Caco-2 (cell line): ENCODE data around the gene PPP1R8. TPM values are rescaled to one million over a fixed set of nuclear protein-coding genes. Genes with fewer than 3 reads are reported as not detected.

Source experiments
- BruUV-seq: library from RNA; stranded (reverse); fragments of 400-500 nt; replicated peaks from 2 replicates; lab custom pipeline; 2021; lab: Mats Ljungman, UMichigan
- CTCF ChIA-PET: fragments of 300-600 bp; sonication (Branson Sonifier 250); formaldehyde crosslinking; loops from one replicate; lab custom pipeline; 2022; ENCODE audit warnings: antibody characterized with exemption; lab: Charles Lee
- POLR2A ChIA-PET: fragments of 300-600 bp; sonication (Branson Sonifier 250); formaldehyde crosslinking; loops from one replicate; lab custom pipeline; 2022; ENCODE audit warnings: antibody characterized with exemption; lab: Charles Lee
- DNase-seq, 2 experiments: peaks; one replicate each; pipeline versions ENCODE4 v3.0.0 to v3.0.0-alpha.2; 2020 to 2022
- H3K27me3 ChIP-seq: replicated peaks from 2 replicates; pipeline ENCODE4 v1.6.0; 2011; ENCODE audit warnings: low read length; ENCODE audit not compliant: control insufficient read depth, insufficient read depth
- H3K36me3 ChIP-seq: 2 replicates; pipeline ENCODE4 v1.5.1; 2011; ENCODE audit warnings: low read length; ENCODE audit not compliant: control insufficient read depth, insufficient read depth
- H3K4me1 ChIP-seq: fragments of 250-450 bp; sonication (Bioruptor Pico); 2 replicates; pipeline ENCODE4 v1.5.1; 2020; ENCODE audit warnings: mild to moderate bottlenecking
- H3K4me3 ChIP-seq: 2 replicates; pipeline ENCODE4 v1.5.1; 2011; ENCODE audit warnings: low read depth, mild to moderate bottlenecking, control low read depth, low read length
- H3K9me3 ChIP-seq: fragments of 250-450 bp; sonication (Bioruptor Pico); 2 replicates; pipeline ENCODE4 v1.5.1; 2020; ENCODE audit warnings: mild to moderate bottlenecking, moderate library complexity
- H3K27ac Mint-ChIP-seq: one replicate; pipeline ENCODE4 v1.8.0; 2022; ENCODE audit warnings: mixed read lengths; ENCODE audit not compliant: unreplicated experiment
- H3K27me3 Mint-ChIP-seq: one replicate; pipeline ENCODE4 v1.8.0; 2022; ENCODE audit warnings: mixed read lengths; ENCODE audit not compliant: insufficient read depth, unreplicated experiment
- H3K36me3 Mint-ChIP-seq: one replicate; pipeline ENCODE4 v1.8.0; 2022; ENCODE audit warnings: mild to moderate bottlenecking, mixed read lengths; ENCODE audit not compliant: insufficient read depth, unreplicated experiment
- H3K4me1 Mint-ChIP-seq: one replicate; pipeline ENCODE4 v1.8.0; 2022; ENCODE audit warnings: low read depth, mixed read lengths; ENCODE audit not compliant: unreplicated experiment
- H3K4me3 Mint-ChIP-seq: one replicate; pipeline ENCODE4 v1.8.0; 2022; ENCODE audit warnings: mild to moderate bottlenecking, moderate library complexity, mixed read lengths; ENCODE audit not compliant: unreplicated experiment
- H3K9me3 Mint-ChIP-seq: one replicate; pipeline ENCODE4 v1.8.0; 2022; ENCODE audit warnings: mixed read lengths; ENCODE audit not compliant: unreplicated experiment
- intact Hi-C: fragments of 100-400 bp; cut with micrococcal nuclease; formaldehyde crosslinking; loops from one replicate; pipeline ENCODE4 v1.10.0; 2022; ENCODE audit not compliant: unreplicated experiment
- total RNA-seq: library from RNA; stranded (reverse); gene quantifications from 2 replicates; pipeline ENCODE4 v1.2.3, GENCODE V29; 2022
- TF ChIP-seq, protein P1 (sequence below), 2 experiments: fragments of 200-600 bp in 1 of 2; IDR thresholded peaks; 1 replicate in 1 of 2; 2 replicates in 1 of 2; pipeline versions ENCODE4 v1.5.1 to v1.8.0; 2011 to 2022; ENCODE audit warnings: antibody characterized with exemption in 1 of 2, control low read depth in 1 of 2, inconsistent platforms in 1 of 2, low read depth in 1 of 2, low read length in 1 of 2, mild to moderate bottlenecking in 1 of 2, moderate library complexity in 1 of 2; ENCODE audit not compliant: insufficient read depth in 1 of 2, severe bottlenecking in 1 of 2, unreplicated experiment in 1 of 2

The PPP1R8 gene
- total RNA-seq, 1 experiment from 2014 or later: 37.2 TPM

DNA sequence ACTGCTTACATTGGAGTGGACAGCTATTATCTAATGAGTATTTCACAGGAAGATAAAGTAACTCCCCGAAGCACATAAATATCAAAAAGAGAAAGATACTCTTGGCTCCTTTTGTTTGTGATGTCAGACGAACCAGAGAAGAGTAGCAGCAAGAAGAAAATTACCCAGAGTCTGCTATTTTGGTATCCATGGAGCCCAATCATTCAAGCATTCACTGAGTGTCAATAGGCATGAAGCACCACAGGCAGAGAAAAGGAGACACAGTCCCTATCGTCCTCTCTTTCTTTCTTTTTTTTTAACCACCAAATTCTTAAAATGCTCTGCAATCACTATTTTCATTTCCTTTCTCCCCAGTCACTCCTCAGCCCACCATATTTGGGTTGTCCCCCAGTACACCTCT, 63.9 kb downstream of the PPP1R8 start:
- H3K4me3 ChIP-seq: no peak overlapping the region
- no peaks in the 10 kb centered on the region for H3K36me3 ChIP-seq
- no peak for DNase-seq
- no peak overlapping the region for H3K4me3 Mint-ChIP-seq
- no peaks in the 10 kb centered on the region for H3K9me3 ChIP-seq
- peaks cover 53% of the 10 kb centered on the region for H3K36me3 Mint-ChIP-seq
- no peaks in the 10 kb centered on the region for H3K4me1 ChIP-seq
- TF ChIP-seq, protein P1, sequence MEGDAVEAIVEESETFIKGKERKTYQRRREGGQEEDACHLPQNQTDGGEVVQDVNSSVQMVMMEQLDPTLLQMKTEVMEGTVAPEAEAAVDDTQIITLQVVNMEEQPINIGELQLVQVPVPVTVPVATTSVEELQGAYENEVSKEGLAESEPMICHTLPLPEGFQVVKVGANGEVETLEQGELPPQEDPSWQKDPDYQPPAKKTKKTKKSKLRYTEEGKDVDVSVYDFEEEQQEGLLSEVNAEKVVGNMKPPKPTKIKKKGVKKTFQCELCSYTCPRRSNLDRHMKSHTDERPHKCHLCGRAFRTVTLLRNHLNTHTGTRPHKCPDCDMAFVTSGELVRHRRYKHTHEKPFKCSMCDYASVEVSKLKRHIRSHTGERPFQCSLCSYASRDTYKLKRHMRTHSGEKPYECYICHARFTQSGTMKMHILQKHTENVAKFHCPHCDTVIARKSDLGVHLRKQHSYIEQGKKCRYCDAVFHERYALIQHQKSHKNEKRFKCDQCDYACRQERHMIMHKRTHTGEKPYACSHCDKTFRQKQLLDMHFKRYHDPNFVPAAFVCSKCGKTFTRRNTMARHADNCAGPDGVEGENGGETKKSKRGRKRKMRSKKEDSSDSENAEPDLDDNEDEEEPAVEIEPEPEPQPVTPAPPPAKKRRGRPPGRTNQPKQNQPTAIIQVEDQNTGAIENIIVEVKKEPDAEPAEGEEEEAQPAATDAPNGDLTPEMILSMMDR (IDR thresholded peaks at IDR 0.05; ENCODE audit: insufficient read depth in 1 of 2, low read depth in 1 of 2, low read length in 1 of 2, severe bottlenecking in 1 of 2, unreplicated experiment in 1 of 2): no peak
- H3K9me3 Mint-ChIP-seq: no peaks in the 10 kb centered on the region
- no peaks in the 10 kb centered on the region for H3K27me3 Mint-ChIP-seq
- H3K27me3 ChIP-seq: no peaks in the 10 kb centered on the region
- ChIA-PET POLR2A (no interaction called here), CTCF (no interaction called here)
- no TSS peak for BruUV-seq
- no peaks in the 10 kb centered on the region for H3K4me1 Mint-ChIP-seq
- H3K27ac Mint-ChIP-seq: no peak overlapping the region
- intact Hi-C loops: no loop called here

Other genes starting within 250 kb of the PPP1R8 start
- gene AHDC1, start 226.6 kb upstream of the PPP1R8 start, total RNA-seq: 17.0 and 17.3 TPM in 2 replicates
- not detected in 2 replicates for gene FGR, start 195.6 kb upstream of the PPP1R8 start, total RNA-seq
- 39.0 and 44.5 TPM in 2 replicates for gene IFI6, start 158.6 kb upstream of the PPP1R8 start, total RNA-seq
- 9.4 and 9.8 TPM in 2 replicates for gene FAM76A, start 104.8 kb upstream of the PPP1R8 start, total RNA-seq
- 19.6 and 21.5 TPM in 2 replicates for gene STX12, start 57.6 kb upstream of the PPP1R8 start, total RNA-seq
- 0.51 and 0.59 TPM in 2 replicates for gene THEMIS2, start 41.8 kb downstream of the PPP1R8 start, total RNA-seq
- 56.1 and 71.0 TPM in 2 replicates for gene RPA2, start 83.8 kb downstream of the PPP1R8 start, total RNA-seq
- gene SMPDL3B, start 104.2 kb downstream of the PPP1R8 start, total RNA-seq: 11.3 and 11.7 TPM in 2 replicates
- 8.9 and 10.4 TPM in 2 replicates for gene XKR8, start 129.2 kb downstream of the PPP1R8 start, total RNA-seq